NAMALWA (cell line): ENCODE data around the gene BCO1.

Experiments used
- DNase-seq: peaks from one replicate; pipeline ENCODE4 v3.0.0-alpha.2; 2015; ENCODE audit warnings: low spot score

BCO1 gene

DNA sequence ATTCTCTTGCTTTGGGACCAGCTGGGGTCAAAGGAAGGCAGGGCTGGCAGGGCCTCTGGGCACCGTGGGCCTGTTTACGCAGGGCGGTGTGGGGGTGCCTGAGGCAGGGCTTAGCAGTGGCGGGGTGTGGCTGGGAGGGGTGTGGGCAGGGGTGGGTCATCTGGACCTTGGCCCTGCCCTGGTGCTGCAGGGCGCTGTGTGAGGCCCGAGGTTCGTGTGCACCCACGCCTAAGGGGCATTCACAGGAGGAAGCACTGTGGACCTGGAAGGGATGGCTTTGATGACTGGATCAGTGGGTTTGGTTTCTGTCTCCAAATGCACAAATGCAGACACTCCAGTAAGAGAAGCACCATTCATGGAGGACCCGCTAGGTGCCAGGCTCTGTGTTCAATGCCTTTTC lies 37.3 kb downstream of the BCO1 start:
- DNase-seq: no peak

- DNase-seq: no peak
These were observed 37.8 kb downstream of the BCO1 start for GRCh38 chr16:81276323-81276722.

DNA sequence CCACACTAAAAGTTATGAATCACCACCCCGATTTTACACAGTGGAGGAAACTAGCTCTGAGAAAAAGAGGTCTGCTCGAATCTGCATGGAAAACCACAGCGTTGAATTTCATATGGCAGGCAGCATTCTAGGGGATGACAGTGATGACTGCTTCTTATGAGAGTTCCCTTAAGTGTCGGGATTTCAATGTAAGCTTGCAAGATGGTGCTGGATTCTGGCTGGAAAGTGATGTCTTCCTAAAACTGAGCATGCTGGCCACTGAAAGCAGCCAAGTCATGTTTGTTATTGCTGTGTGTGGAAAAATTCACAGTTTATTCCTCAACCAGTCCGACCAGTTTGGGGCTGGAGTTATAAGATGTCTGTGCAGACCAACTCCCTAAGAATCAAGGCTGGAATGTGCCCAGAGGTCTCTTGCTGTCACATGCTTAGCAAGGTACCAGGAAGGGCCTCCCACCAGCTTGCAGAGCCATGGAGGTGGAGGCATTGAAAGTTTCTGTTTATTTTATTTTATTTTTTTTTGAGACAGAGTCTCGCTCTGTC lies 39.1 kb downstream of the BCO1 start:
- no peak for DNase-seq

DNA sequence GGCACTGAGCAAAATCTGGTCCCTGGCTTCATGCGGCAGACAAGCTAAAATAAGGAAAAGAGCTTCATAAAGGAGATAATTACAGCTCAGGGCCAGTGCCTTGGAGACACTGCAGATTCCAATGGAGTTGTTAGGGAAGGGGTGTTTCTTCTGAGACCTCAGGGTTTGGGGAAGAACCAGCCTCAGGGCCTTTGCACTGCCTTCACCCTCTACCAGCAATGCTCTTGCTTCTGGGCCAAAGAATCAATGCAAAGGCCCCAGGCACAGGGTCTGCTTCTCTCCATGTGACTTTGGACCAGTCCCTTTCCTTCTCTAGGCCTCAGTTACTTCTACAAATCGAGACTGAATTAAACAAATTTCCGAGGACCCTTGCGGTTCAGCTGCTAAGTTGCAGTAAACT lies 40.0 kb downstream of the BCO1 start:
- no peak for DNase-seq

DNA sequence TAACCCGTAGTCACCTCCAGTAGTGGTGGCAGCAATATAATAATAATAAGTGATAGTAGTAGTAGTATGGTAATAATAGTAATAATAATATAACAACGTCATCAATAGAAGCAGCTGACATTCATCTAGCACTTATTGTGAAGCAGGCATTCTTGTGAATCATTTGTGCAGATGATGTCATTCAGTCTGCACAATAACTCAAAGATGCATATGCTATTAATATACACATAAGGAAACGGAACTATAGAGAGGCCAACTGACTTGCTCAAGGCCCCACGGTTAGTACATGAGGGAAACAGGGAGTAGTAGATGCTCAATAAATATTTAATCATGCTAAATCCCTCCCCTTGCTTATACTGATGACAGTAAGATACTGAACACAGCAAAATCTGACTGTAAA lies 40.9 kb downstream of the BCO1 start:
- no peak for DNase-seq

DNA sequence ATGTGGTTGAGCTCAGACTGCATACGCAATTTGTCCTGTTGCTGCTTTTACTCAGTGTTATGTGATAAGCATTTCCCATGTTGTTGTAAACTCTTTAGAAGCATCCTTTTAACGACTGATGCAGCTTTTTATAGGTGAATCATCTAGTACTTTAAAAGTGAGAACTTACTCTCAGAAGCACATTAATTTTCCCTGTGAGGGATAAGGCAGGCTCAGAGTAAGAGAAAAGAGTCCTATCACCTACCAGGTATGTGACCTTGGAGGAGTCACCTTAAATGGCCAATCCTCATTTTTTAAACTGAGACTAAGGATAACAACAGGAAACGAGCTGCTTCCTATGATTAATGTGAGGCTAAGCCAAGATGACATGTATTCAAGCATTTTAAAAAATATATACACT lies 41.9 kb downstream of the BCO1 start:
- no peak for DNase-seq

- no peak for DNase-seq
These were observed 44.6 kb downstream of the BCO1 start for GRCh38 chr16:81283044-81283443.

DNA sequence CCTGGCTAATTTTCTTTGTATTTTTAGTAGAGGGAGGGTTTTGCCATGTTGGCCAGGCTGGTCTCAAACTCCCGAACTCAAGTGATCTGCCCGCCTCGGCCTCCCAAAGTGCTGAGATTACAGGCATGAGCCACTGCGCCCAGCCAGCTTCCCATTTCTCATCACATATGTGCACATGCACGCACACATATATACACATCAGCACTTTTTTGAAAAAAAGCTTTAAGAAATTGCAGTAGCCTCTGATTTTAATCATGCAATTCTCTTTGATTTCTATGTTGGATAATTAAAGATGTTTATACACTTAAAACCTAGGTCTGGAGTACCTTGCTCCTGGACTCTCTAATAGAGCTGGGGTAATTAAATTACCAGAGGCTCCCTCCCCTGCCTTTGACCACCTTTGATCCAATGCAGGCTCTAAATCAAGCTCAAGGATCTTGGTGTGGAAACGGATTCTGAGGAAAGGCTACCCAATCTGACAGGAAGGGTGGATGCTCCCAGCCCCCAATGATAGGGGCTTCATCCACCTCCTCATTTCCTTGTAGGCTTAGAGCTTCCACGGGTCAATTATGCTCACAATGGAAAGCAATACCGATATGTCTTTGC lies 46.6 kb downstream of the BCO1 start:
- DNase-seq: no peak

- no peak for DNase-seq
These were observed 47.7 kb downstream of the BCO1 start for GRCh38 chr16:81286190-81286589.

DNA sequence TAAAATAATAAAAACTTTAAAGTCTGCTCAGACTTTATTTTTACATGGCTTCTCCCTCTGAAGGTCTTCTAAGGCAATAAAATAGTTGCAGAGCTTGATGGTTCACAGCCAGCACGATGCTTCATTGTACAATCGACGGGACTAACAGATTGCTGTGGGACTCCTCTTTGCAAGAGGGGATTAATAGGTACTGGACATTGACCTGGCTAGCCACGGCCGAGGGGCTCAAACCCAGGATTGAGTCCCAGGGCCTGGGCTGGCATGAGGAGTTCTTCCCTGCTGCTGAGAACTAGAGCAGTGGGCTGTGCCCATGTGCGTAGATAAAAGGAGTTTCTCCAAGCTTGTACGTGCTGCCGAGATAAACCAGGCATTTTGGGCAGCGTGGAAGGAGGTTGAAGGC lies 52.6 kb downstream of the BCO1 start:
- no peak for DNase-seq

GRCh38 chr16:81292936-81293335 lies 54.4 kb downstream of the BCO1 start:
- no peak for DNase-seq

DNA sequence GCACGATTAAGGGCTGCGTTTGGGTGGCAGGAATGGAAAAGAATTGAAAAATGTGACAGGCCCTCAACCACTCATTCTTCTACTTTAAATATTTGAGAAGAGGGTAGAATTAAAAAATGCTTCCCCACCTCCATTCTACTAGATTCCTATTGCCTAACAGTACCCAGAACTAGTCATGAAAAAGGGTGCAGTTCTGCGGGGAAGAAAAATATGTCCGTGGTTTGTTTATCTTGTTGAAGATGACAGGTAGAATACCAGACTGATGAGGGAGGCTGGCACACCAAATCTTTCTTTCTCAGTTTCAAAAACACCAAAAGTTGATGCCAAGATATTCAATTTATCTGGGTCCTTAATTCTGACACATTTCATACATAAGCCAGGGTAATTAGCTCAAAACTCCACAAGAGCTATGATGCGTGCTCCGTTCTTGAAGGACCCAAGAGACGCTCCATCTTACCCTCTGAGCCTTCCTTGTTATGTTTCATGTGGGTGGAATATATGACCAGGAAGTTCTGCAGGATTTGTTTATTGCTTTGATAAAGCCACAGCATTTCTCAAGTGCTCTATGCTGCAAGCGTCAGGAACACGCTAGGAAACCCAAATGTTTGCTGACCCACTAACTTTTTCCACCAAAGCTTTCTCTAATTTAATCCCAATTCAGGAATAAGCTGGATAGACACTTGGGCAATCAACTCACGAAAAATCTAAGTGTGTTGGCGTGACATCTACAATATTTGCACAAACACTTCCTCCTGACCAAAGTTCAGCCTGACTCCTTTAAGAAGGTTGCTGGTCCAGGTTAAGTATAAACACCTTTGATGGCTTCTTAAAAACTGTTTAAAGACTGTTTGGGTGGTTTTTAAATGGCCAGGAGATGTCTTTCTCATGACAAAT lies 55.7 kb downstream of the BCO1 start:
- DNase-seq: no peak

DNA sequence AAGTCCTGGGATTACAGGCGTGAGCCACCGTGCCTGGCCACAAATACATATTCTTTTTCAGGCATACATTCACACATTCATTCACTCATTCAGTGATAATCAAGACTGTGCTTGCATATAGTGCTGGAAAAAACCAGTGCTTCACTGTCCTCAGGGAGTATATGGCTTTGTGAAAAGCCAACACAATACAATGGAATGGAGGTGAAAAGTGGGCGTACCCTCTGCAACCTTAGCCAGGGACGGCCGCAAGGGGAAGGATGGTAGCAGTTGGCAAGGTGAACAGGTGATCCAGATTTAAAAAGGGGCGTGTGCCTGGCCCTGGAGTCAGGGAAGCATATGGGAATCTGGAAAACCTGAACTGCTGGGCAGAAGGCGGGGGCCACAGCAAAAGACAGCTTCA lies 58.1 kb downstream of the BCO1 start:
- no peak for DNase-seq

DNA sequence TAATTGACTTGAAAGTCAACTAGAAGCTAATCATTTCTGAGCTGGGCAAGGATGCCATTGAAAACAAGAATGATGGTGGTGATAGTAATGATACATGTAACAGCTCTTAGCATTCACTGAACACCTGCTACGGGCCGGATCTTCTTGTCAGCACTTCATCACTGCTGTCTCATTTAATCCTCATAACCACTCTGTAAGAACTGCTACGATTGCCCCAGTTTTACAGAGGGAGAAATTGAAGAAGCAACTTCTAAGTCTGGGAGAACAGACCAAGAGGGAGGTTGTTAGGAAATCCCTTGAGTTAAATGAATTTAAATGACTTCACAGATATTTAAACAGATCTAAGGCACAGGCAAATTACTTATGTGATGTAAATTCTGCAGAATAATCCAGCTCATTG lies 69.3 kb downstream of the BCO1 start:
- DNase-seq: no peak

GRCh38 chr16:81310045-81310644 lies 71.7 kb downstream of the BCO1 start:
- DNase-seq: no peak

- DNase-seq: no peak
These were observed 73.3 kb downstream of the BCO1 start for GRCh38 chr16:81311762-81312161.

- no peak for DNase-seq
These were observed 75.5 kb downstream of the BCO1 start for GRCh38 chr16:81313701-81314602.

- DNase-seq: peak; percentile 97
These were observed 76.2 kb downstream of the BCO1 start, which contains the start of gene GAN for GRCh38 chr16:81314603-81315270. TSS of gene GAN (plus strand) at chr16:81314962. CDS start at chr16:81315114, 152 bp downstream.

- DNase-seq: peak; percentile 64
These were observed 77.0 kb downstream of the BCO1 start for GRCh38 chr16:81315271-81316175.

DNA sequence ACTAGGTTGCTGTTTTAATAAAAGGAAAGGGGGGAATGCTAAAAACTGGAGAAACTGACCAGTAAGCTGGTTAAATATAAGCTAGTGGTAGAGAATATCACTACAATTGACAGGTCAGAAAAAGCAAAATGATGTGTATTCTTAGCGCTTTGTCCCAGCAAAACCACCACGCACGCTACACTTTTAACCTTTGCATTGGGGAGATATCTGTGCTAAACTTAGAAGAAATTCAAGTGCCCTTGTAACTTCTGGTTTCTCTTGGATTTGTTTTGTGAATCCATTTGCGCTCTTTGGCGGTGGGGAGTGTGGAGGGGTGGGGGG lies 77.6 kb downstream of the BCO1 start:
- no peak for DNase-seq
